ENCODE measurements around the gene KRT77.
"Not testable (repeated sequence)": the region's sequence is repeated elsewhere in the genome, so short reads cannot be mapped to it uniquely, and the experiment has no call there.

The KRT77 gene

GRCh38 chr12:52673713-52674432, 29.5 kb downstream of the KRT77 start:
- DNase-seq = no peak

GRCh38 chr12:52673217-52673616, 30.1 kb downstream of the KRT77 start:
- no peak for DNase-seq

GRCh38 chr12:52672321-52672933, 30.9 kb downstream of the KRT77 start:
- DNase-seq = no peak

GRCh38 chr12:52670961-52671360, 32.4 kb downstream of the KRT77 start:
- DNase-seq = no peak

GRCh38 chr12:52670506-52670905, 32.8 kb downstream of the KRT77 start:
- no peak for DNase-seq

- not testable (repeated sequence) for DNase-seq
These were observed 33.4 kb downstream of the KRT77 start for GRCh38 chr12:52669941-52670340.

GRCh38 chr12:52669426-52669825, 33.9 kb downstream of the KRT77 start:
- DNase-seq = no peak

- DNase-seq = no peak
These were observed 35.4 kb downstream of the KRT77 start for GRCh38 chr12:52667931-52668330.

GRCh38 chr12:52667509-52667908, 35.8 kb downstream of the KRT77 start:
- DNase-seq = no peak

- DNase-seq = no peak
These were observed 36.9 kb downstream of the KRT77 start for GRCh38 chr12:52666471-52666870.

GRCh38 chr12:52663420-52663819, 39.9 kb downstream of the KRT77 start:
- DNase-seq = no peak

GRCh38 chr12:52662918-52663229, 40.5 kb downstream of the KRT77 start:
- no peak for DNase-seq

GRCh38 chr12:52662093-52662917, 41.0 kb downstream of the KRT77 start:
- no peak for DNase-seq

- no peak for DNase-seq
These were observed 41.7 kb downstream of the KRT77 start for GRCh38 chr12:52661668-52662067.

GRCh38 chr12:52660934-52661499, 42.3 kb downstream of the KRT77 start:
- no peak for DNase-seq

- no peak for DNase-seq
These were observed 43.4 kb downstream of the KRT77 start for GRCh38 chr12:52659951-52660350.

- DNase-seq = no peak
These were observed 43.9 kb downstream of the KRT77 start for GRCh38 chr12:52659395-52659794.

GRCh38 chr12:52658196-52658595, 45.1 kb downstream of the KRT77 start:
- no peak for DNase-seq

- no peak for DNase-seq
These were observed 45.9 kb downstream of the KRT77 start for GRCh38 chr12:52657250-52657902.

GRCh38 chr12:52656616-52657015, 46.7 kb downstream of the KRT77 start:
- DNase-seq = no peak

GRCh38 chr12:52655720-52656124, 47.6 kb downstream of the KRT77 start:
- no peak for DNase-seq

GRCh38 chr12:52655251-52655650, 48.1 kb downstream of the KRT77 start:
- no peak for DNase-seq

- no peak for DNase-seq
These were observed 51.5 kb downstream of the KRT77 start, which contains the start of gene KRT2 for GRCh38 chr12:52651726-52652261. Gene KRT2, minus strand, starts transcription at chr12:52652211. Its CDS starts 69 bp downstream, at chr12:52652142.
